SIG-M5 (cell line): ENCODE data around the gene BRPF1.
"Not testable (repeated sequence)": the region's sequence is repeated elsewhere in the genome, so short reads cannot be mapped to it uniquely, and the experiment has no call there.

ENCODE experiments used
- DNase-seq: peaks from one replicate; lab custom pipeline; 2025; lab: John Stamatoyannopoulos, UW

Gene BRPF1

DNA sequence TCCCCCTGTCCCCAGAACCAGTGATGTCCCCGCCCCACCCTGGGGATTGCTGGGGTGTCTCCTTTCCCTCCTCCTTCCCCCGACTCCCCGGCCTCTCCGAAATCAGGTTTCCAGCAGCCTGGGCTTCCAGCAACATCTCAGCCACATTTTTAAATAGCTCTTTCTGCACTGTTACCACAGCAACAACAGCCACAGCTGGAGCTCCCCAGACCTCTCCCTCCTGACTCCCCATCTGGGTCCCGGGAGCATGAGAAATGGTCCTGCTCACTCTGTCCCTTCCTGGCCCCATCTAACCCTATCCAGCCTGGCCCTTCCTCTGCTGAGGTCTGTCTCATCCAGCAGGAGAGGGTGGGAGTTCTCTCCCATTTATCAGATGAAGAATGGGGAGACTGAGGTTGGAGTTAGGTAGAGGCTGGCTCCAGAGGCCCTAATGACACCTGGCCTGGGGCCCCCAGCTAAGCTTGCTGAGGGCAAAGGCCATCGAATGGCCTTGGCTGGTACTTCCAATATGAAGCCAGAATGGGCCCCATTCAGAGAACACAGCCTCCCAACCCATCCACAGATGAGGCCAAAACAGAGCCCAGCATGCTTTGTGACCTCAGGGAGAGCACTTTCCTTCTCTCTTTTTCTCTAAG lies 36.7 kb downstream of the BRPF1 start:
- DNase-seq, result no peak

DNA sequence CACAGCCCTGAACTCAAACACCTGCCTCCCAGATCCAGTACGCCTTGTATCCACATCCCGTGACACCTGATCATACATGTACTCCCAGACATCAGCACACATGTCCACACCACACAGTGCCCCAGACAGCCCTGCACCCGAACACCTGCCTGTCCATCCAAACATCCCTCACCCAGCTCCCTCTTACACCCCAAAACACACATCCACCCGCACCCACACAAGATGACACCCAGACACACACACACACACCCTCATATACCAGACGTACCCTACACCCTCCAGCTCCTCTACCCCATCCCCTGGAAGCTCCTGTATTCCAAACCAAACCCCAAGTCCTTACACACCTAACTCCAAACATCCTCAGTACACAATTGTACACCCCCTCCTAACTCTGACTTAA lies 37.5 kb downstream of the BRPF1 start:
- DNase-seq, result no peak

DNA sequence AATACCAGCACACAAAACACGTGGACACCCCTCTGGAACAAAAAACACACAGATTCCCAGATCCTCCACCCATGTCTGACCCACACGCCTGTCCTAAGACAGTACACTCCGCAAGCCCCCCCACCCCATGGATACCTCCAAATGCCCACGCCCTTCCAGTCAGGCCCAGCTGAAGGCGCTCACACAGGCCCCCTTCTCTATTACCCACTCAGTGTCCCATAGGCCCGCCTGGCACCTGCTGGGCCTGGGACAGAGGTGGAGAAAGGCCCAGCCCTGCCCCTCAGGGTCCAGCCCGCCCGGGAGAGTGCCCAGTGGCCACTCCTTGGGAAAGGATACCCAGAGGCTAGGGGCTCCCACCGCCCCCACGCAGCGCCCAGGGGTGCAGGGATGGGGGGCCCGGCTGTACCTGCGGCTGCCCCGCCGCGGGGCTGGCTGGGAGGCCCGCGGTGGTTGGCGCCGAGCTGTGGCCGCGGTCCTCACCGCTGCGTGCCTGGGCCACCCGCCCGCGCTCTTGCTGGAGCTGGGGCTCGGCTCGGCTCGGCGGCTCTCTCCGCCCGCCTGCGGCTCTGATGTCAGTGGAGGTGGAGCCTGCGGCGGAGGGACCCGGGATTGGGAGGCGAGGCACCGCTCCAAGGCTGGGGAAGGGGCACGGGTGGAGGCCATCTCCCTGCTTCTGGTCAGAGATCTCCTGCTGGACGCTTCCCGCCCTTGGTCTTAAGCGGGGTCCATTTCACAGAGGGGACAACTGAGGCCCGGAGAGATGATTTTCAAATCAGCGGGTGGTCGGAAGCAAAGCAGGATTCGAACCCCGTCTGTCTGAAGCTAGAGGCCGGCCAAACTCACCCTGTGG lies 38.1 kb downstream of the BRPF1 start, which contains the start of gene CAMK1:
CAMK1 (minus strand) TSS at position 522 of the 850 bp plus-strand sequence. CDS start 2,198 bp downstream, outside the sequence.
- no peak for DNase-seq

DNA sequence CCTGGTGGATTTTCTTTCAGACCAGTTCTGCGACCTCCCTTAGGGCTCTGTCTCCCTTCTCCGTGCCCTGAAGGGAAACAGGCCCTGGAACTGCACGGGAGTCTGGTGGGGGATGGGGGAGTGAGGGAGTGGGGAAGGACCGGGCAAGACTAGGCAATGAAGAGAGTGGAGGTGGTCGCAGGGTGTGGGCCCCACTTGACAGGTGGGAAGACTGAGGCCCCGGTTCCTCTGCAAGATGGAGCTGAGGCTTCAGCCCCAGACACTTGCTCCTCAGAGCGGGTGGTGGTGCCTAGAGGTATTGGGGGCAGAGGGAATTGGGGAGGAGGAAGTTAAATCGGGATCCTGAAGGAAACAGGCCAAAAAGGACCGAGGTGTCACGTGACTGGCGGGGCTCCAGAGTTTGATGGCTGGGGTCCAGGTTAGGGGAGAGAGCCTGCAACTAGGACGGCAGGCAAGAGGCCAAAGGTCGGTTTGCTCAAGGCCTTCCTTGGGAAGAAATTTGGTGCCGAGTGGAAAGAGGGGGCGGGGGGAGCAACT lies 38.8 kb downstream of the BRPF1 start:
- DNase-seq, result no peak

GRCh38 chr3:9771007-9771406 lies 39.5 kb downstream of the BRPF1 start:
- DNase-seq, result not testable (repeated sequence)

- DNase-seq, result no peak
These were observed 45.6 kb downstream of the BRPF1 start for GRCh38 chr3:9776896-9777693.

GRCh38 chr3:9777694-9778021 lies 46.1 kb downstream of the BRPF1 start:
- DNase-seq, result no peak

GRCh38 chr3:9778143-9779074 lies 46.9 kb downstream of the BRPF1 start:
- peak; percentile 18 for DNase-seq

DNA sequence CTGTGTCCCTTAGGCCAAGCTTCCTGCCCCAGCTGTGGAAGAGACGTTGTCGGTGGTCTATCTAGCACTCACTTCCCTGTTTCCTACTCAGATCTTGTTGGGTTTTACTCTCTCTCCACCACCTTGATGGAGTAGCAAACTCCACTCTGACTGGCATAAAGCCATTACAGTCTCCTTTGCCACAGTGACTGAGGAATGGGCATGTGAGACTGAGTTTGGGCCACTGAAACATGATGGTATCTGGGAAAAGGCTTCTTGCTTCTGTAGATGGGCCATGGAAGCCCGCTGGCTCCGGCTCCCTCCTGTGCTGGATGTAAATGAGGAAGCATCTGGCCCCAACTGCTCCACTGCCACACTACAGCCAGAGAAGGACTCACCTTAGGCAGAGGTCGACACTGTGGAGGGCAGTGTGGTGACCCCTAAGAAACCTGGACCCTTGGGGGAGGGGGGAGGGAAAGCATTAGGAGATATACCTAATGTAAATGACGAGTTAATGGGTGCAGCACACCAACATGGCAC lies 47.6 kb downstream of the BRPF1 start:
- no peak for DNase-seq

DNA sequence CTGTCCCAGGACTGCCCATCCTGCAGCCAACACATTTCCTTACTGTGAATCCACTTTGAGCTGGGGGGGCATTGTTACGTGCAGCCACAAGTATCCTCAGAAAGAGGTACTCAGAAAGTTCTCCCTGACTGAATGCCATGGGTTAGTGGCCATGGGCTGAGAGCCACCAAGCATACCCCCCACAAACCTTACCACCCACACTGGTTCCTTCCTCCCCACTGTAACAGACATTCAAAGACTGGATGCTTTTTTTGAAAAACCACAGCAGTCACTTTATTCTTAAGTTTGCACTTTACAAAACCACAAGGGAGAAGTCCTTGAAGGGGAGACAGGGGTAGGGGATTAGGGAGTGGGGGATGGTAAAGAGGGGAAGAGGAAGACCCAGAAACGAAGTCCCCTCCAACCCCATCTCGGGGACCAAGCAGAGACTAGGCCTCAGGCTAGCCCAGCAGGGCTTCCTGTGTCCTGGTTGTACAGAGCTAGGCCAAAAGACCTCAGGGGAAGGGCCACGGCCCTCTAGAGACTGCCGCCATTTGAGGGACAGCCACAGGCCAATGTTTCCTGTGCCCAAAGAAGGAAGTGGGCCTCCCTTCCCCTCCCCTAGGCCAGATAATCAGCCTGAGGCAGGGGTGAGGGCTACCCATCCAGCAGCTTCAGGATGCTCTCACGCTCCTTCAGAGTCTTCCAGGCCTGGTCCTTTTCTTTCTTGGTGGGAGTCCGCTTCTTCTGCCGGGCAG lies 48.4 kb downstream of the BRPF1 start:
- DNase-seq, result peak; percentile 90

GRCh38 chr3:9780458-9780812 lies 48.9 kb downstream of the BRPF1 start:
- DNase-seq, result no peak

- no peak for DNase-seq
These were observed 49.4 kb downstream of the BRPF1 start for GRCh38 chr3:9780910-9781309.

DNA sequence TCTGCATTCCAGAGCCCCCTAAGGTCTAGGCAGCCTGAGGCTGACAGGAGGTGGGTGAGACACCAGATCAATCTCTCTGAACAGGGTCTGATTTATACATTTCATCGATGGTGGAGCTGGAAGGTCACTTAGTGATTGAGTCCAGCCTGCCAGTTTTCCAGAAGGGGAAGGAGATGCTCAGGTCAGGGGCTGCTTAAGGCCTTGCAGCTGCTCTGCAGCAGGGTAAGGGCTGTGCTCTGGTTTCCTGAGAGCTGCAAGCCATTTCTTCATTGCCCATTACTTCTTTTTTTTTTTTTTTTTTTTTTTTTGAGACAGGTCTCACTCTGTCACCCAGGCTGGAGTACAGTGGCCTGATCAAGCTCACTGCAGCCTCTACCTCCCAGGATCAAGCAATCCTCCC lies 50.0 kb downstream of the BRPF1 start:
- no peak for DNase-seq

DNA sequence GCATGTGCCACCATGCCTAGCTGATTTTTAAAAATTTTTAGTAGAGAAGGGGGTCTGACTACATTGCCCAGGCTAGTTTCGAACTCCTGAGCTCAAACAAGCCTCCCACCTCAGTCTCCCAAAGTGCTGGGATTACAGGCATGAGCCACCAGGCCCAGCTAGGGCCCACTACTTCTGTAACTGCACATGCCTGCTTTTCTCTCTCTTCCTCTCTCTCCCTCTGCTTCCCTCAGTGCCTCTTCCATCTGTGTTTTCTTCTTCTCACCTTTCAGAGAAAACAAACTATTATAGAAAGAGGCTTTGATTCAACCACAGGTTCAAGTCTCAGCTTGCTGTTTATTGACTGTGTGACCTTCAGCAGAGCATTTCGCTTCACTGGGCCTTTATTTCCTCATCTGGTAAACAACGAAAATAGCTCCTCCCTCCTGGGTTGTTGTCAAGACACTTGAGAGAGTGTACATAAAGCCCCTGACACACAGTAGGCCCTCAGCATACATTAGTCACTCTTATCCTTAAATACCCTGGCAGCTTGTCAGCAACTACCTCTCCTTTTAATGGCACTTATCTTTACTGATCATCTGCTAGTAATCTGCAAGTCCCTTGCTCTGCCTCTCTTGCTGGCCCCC lies 50.6 kb downstream of the BRPF1 start:
- no peak for DNase-seq

DNA sequence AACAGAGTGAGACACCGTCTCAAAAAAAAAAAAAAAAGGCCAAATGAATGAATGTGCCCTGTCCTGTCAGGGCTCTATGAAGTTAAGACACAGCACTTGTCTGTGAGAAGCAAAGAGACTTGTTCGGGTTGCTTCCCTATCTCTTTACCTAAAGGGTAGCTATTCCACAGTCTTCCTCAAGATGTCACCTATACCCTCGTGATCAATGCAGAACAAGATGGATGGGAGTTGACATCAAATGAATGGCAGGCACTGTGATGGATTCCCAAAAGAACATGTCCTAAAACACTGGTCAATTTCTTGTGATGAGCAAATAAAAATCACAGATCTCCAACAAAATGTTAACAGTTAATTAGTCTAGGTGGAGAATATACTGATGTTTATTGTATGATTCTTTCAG lies 51.2 kb downstream of the BRPF1 start:
- no peak for DNase-seq

- DNase-seq, result no peak
These were observed 52.4 kb downstream of the BRPF1 start for GRCh38 chr3:9783954-9784353.

DNA sequence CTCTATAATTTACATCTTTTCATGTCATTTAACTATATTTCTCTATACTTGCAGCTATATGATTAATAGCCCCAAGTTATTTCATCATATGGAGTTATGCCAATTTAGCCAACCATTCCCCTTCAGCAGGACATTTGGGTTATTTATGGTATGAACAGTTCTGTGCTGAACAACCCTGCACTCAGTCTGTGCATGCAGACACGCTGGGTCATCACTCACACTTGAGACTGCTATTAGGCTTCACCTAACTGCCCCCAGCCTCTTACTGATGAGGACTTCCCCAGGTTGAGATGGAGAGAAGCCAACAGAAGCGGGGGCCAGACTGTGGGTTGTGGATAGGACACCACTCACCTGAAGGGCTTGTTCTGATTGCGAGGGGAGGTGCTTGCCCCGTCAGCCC lies 53.4 kb downstream of the BRPF1 start:
- no peak for DNase-seq

DNA sequence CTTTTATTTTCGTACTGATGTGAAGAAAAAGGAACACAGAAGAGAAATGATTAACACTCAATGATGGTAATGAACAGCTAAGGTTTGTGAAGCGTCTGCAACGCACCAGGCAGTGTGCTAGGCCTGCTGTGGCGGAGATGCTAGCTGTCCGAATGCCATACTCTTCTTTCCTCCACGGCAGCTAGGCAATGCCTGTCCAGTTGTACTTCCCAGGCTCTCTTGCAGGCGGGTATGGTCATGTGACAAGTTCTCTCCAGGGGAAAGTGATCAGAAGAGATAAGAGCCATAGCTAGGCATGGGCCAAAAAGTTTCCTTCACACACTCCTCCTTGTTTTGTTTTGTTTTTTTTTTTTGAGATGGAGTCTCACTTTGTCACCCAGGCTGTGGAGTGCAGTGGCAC lies 54.1 kb downstream of the BRPF1 start:
- no peak for DNase-seq

DNA sequence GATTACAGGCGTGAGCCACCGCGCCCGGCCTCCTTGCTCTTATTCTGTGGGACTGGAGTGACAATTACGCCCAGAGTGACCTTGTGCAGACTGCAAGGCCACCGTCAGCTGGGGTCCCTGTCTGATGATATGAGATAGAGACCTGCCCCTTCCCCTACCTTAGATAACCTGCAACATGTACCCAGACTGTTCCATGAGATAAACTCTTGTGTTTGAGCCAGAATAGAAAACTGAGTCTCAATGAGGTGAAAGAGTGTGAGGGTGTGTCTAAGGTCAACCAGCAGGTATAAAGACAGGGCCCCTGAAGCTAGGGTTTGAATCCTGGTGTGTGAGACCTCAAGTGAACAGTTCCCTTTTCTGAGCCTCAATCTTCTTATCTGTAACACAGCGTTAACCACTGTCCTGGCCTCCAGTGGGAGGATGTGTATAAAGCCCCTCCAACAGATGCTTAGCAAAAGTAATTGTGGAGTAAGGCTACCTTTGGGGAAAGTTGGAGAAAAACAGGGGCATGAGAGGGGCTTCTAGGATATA lies 54.7 kb downstream of the BRPF1 start:
- DNase-seq, result no peak
